HepG2 (cell line): Measurements from ENCODE around the gene RRAD. TPM values are rescaled to one million over a fixed set of nuclear protein-coding genes. Genes with fewer than 3 reads are reported as not detected.
A peak's percentile ranks its signal among the peaks of the same experiment; 100 is the strongest.

Experiments used
- ARHGAP35 ChIP-seq: sonication (generic); formaldehyde crosslinking; IDR thresholded peaks from 2 replicates; pipeline ENCODE4 v1.9.0; 2022; ENCODE audit warnings: mild to moderate bottlenecking, inconsistent platforms, moderate library complexity, missing genetic modification reagents, borderline replicate concordance
- DRAP1 ChIP-seq: IDR thresholded peaks from 2 replicates; pipeline ENCODE4 v1.6.1; 2016; ENCODE audit warnings: missing genetic modification reagents, missing compliant biosample characterization
- FOXO1 ChIP-seq: sonication (generic); formaldehyde crosslinking; IDR thresholded peaks from 2 replicates; pipeline ENCODE4 v1.4.0; 2020; ENCODE audit warnings: missing genetic modification reagents
- GABPA ChIP-seq, 2 experiments: IDR thresholded peaks; 2 replicates each; pipeline ENCODE4 v1.6.1; 2011 to 2016; ENCODE audit warnings: low read depth in 2 of 2, low read length in 1 of 2, missing biosample characterization in 1 of 2, missing genetic modification characterization in 1 of 2
- KIAA2018 ChIP-seq: sonication (generic); formaldehyde crosslinking; IDR thresholded peaks from 2 replicates; pipeline ENCODE4 v1.5.0; 2020; ENCODE audit warnings: mild to moderate bottlenecking, missing genetic modification reagents, borderline replicate concordance
- MAX ChIP-seq: IDR thresholded peaks from 2 replicates; pipeline ENCODE4 v1.6.1; 2012; ENCODE audit warnings: inconsistent platforms
- RFXAP ChIP-seq: sonication (generic); formaldehyde crosslinking; IDR thresholded peaks from 2 replicates; pipeline ENCODE4 v1.4.0; 2020; ENCODE audit warnings: missing genetic modification reagents, borderline replicate concordance
- SOX6 ChIP-seq, 2 experiments: fragments of 450-650 bp in 1 of 2; sonication (generic) in 1 of 2; formaldehyde crosslinking in 1 of 2; IDR thresholded peaks; 2 replicates each; pipeline versions ENCODE4 v1.4.0 to v1.6.1; 2017 to 2020; ENCODE audit warnings: antibody characterized with exemption in 1 of 2, mild to moderate bottlenecking in 1 of 2, missing genetic modification reagents in 1 of 2
- SP4 ChIP-seq: sonication (generic); formaldehyde crosslinking; IDR thresholded peaks from 2 replicates; pipeline ENCODE4 v1.8.1; 2023; ENCODE audit warnings: mild to moderate bottlenecking, missing genetic modification reagents
- ZC3H13 ChIP-seq: sonication (generic); formaldehyde crosslinking; IDR thresholded peaks from 2 replicates; pipeline ENCODE4 v1.8.1; 2023; ENCODE audit warnings: mild to moderate bottlenecking, missing genetic modification reagents, moderate library complexity
- ZFP91 ChIP-seq: sonication (generic); formaldehyde crosslinking; IDR thresholded peaks from 2 replicates; pipeline ENCODE4 v1.9.0; 2022; ENCODE audit warnings: missing genetic modification reagents, mild to moderate bottlenecking, borderline replicate concordance
- ZNF10 ChIP-seq: sonication (generic); formaldehyde crosslinking; IDR thresholded peaks from 2 replicates; pipeline ENCODE4 v1.4.0; 2020; ENCODE audit warnings: mild to moderate bottlenecking, low read depth, missing genetic modification reagents, borderline replicate concordance
- ZNF446 ChIP-seq: sonication (generic); formaldehyde crosslinking; IDR thresholded peaks from 2 replicates; pipeline ENCODE4 v1.5.0; 2020; ENCODE audit warnings: mild to moderate bottlenecking, missing genetic modification reagents
- ZNF614 ChIP-seq: IDR thresholded peaks from 2 replicates; pipeline ENCODE4 v1.6.1; 2018; ENCODE audit warnings: missing biosample characterization, missing genetic modification reagents, inconsistent platforms, borderline replicate concordance
- ZNF660 ChIP-seq: sonication (generic); formaldehyde crosslinking; IDR thresholded peaks from 2 replicates; pipeline ENCODE4 v1.5.1; 2020; ENCODE audit warnings: mild to moderate bottlenecking, low read depth, missing genetic modification reagents, borderline replicate concordance
- ZNF782 ChIP-seq: sonication (generic); formaldehyde crosslinking; IDR thresholded peaks from 2 replicates; pipeline ENCODE4 v1.4.0; 2020; ENCODE audit warnings: missing genetic modification reagents, mild to moderate bottlenecking, borderline replicate concordance
- polyA plus RNA-seq, 8 experiments: library from polyadenylated mRNA; depleted of rRNA in 3 of 8; stranded (reverse) in 7 of 8; unstranded in 1 of 8; fragments of >200 nt; fragmentation: Illumina TruSeq in 4 of 8; extraction: Trizol in 4 of 8; gene quantifications; 2 replicates each; pipeline versions ENCODE4 v1.2.1 to v1.2.3, GENCODE V29; 2011 to 2016; ENCODE audit warnings: low read depth in 4 of 8, missing spikeins in 1 of 8, mixed read lengths in 1 of 8; ENCODE audit not compliant: insufficient read depth in 1 of 8
- total RNA-seq, 5 experiments: library from RNA; depleted of rRNA; stranded (reverse); fragments of >200 nt; fragmentation: Illumina TruSeq; extraction: Trizol; gene quantifications; 2 replicates each; pipeline ENCODE4 v1.2.3, GENCODE V29; 2016; ENCODE audit warnings: low read depth in 1 of 5

RRAD gene
- total and polyA plus RNA-seq, 2 of the 13 experiments (the other 11 are each of a cell fraction or from before 2014, with no cell fraction given) = 0.80 to 1.1 TPM

GRCh38 chr16:66934138-66934838, 9.0 kb upstream of the RRAD start, which contains the start of gene CIAO2B (continued):
- TF ChIP-seq MAX (peak; percentile 91), ZNF660 (CRISPR knock-in tag) (no peak), ZC3H13 (CRISPR knock-in tag) (peak; percentile 89), DRAP1 (CRISPR knock-in tag) (peak; percentile 72), ZNF446 (CRISPR knock-in tag) (peak; percentile 95), GABPA (IDR thresholded peaks at IDR 0.05; ENCODE audit: low read depth, low read length) (peak; percentile 94), GABPA (CRISPR knock-in tag; IDR thresholded peaks at IDR 0.05; ENCODE audit: low read depth) (peak; percentile 98), RFXAP (peak; percentile 96), ZFP91 (CRISPR knock-in tag) (peak; percentile 96), SP4 (CRISPR knock-in tag) (peak; percentile 92; the same call in 1 of the 2 replicates), ZNF614 (peak; percentile 87; the same call in 1 of the 2 replicates), ARHGAP35 (CRISPR knock-in tag) (peak; percentile 96), ZNF10 (CRISPR knock-in tag) (no peak), KIAA2018 (no peak), SOX6 (IDR thresholded peaks at IDR 0.05) (no peak), SOX6 (CRISPR knock-in tag; IDR thresholded peaks at IDR 0.05) (peak; percentile 79), ZNF782 (CRISPR knock-in tag) (peak; percentile 95), FOXO1 (CRISPR knock-in tag) (peak; percentile 83)
